IMR-90 (cell line): ENCODE data around the gene AHNAK. TPM values are rescaled to one million over a fixed set of nuclear protein-coding genes. Genes with fewer than 3 reads are reported as not detected.

Experiments
- ATAC-seq: fragments of 200-7000 bp; cut with Tn5 transposase; 2 replicates; pipeline ENCODE4 v1.9.1; 2020; ENCODE audit warnings: low read depth, mild to moderate bottlenecking, moderate library complexity
- BruUV-seq: library from RNA; stranded (reverse); fragments of 400-500 nt; replicated peaks from 2 replicates; lab custom pipeline; 2021; lab: Mats Ljungman, UMichigan
- CTCF ChIA-PET: fragments of 300-600 bp; formaldehyde crosslinking; extraction: SDS; loops from one replicate; lab custom pipeline; 2021; ENCODE audit warnings: antibody characterized with exemption; lab: Yijun Ruan, JAX
- POLR2A ChIA-PET: fragments of 300-600 bp; sonication (Branson Sonifier 250); formaldehyde crosslinking; loops from one replicate; lab custom pipeline; 2022; ENCODE audit warnings: antibody characterized with exemption; ENCODE audit not compliant: unreplicated experiment; lab: Charles Lee
- DNase-seq: peaks from one replicate; pipeline ENCODE4 v3.0.0; 2013
- H2AFZ ChIP-seq: replicated peaks from 2 replicates; pipeline ENCODE3; 2013; ENCODE audit warnings: low read length, mild to moderate bottlenecking; ENCODE audit not compliant: poor library complexity
- H2AK5ac ChIP-seq: 2 replicates; pipeline ENCODE4 v1.6.1; 2013; ENCODE audit warnings: low read depth, low read length, inconsistent platforms
- H2AK9ac ChIP-seq: replicated peaks from 2 replicates; pipeline ENCODE3; 2013; ENCODE audit warnings: mild to moderate bottlenecking, low read depth, low read length, moderate library complexity; ENCODE audit not compliant: poor library complexity
- H2BK120ac ChIP-seq: 2 replicates; pipeline ENCODE4 v1.6.1; 2013; ENCODE audit warnings: low read depth, low read length, inconsistent platforms
- H2BK15ac ChIP-seq: 3 replicates; pipeline ENCODE4 v1.6.1; 2013; ENCODE audit warnings: low read depth, low read length, inconsistent platforms
- H2BK20ac ChIP-seq: 2 replicates; pipeline ENCODE4 v1.6.1; 2013; ENCODE audit warnings: low read depth, mild to moderate bottlenecking, inconsistent platforms, low read length, moderate library complexity
- H2BK5ac ChIP-seq: 2 replicates; pipeline ENCODE4 v1.6.1; 2013; ENCODE audit warnings: mild to moderate bottlenecking, low read depth, low read length, inconsistent platforms; ENCODE audit not compliant: poor library complexity, severe bottlenecking
- H3K14ac ChIP-seq: replicated peaks from 2 replicates; pipeline ENCODE4 v1.6.1; 2013; ENCODE audit warnings: low read depth, low read length, inconsistent platforms
- H3K18ac ChIP-seq: 2 replicates; pipeline ENCODE4 v1.6.1; 2013; ENCODE audit warnings: low read depth, low read length, control low read depth
- H3K23ac ChIP-seq: 2 replicates; pipeline ENCODE4 v1.6.1; 2013; ENCODE audit warnings: low read depth, low read length, inconsistent platforms
- H3K27ac ChIP-seq: 2 replicates; pipeline ENCODE4 v1.5.1; 2013; ENCODE audit warnings: mild to moderate bottlenecking, control low read depth, low read length; ENCODE audit not compliant: insufficient read depth
- H3K27me3 ChIP-seq: 2 replicates; pipeline ENCODE4 v1.6.1; 2013; ENCODE audit warnings: low read length; ENCODE audit not compliant: control insufficient read depth, insufficient read depth
- H3K36me3 ChIP-seq: 2 replicates; pipeline ENCODE4 v1.6.1; 2013; ENCODE audit warnings: low read length, mixed read lengths; ENCODE audit not compliant: control insufficient read depth, insufficient read depth
- H3K4ac ChIP-seq: 2 replicates; pipeline ENCODE4 v1.6.1; 2013; ENCODE audit warnings: low read depth, low read length, inconsistent platforms
- H3K4me1 ChIP-seq: 2 replicates; pipeline ENCODE4 v1.6.1; 2013; ENCODE audit warnings: low read length, mixed read lengths; ENCODE audit not compliant: control insufficient read depth, insufficient read depth
- H3K4me2 ChIP-seq: 2 replicates; pipeline ENCODE4 v1.6.1; 2013; ENCODE audit warnings: low read depth, mild to moderate bottlenecking, control low read depth, low read length, moderate library complexity
- H3K4me3 ChIP-seq: 2 replicates; pipeline ENCODE4 v1.5.1; 2013; ENCODE audit warnings: low read depth, mild to moderate bottlenecking, control low read depth, low read length, moderate library complexity; ENCODE audit not compliant: insufficient read depth
- H3K56ac ChIP-seq: 2 replicates; pipeline ENCODE4 v1.6.1; 2013; ENCODE audit warnings: low read length, inconsistent platforms; ENCODE audit not compliant: insufficient read depth; ENCODE audit errors: extremely low read depth
- H3K79me1 ChIP-seq, 2 experiments: 2 replicates each; pipeline ENCODE4 v1.6.1; 2013; ENCODE audit warnings: low read length in 2 of 2, inconsistent platforms in 1 of 2, low read depth in 1 of 2
- H3K9ac ChIP-seq: 2 replicates; pipeline ENCODE4 v1.6.1; 2013; ENCODE audit warnings: low read depth, low read length, control low read depth
- H3K9me1 ChIP-seq: 2 replicates; pipeline ENCODE4 v1.6.1; 2013; ENCODE audit warnings: low read length, inconsistent platforms; ENCODE audit not compliant: insufficient read depth
- H3K9me3 ChIP-seq: 2 replicates; pipeline ENCODE4 v1.6.1; 2013; ENCODE audit warnings: low read length; ENCODE audit not compliant: control insufficient read depth, insufficient read depth
- H4K20me1 ChIP-seq: 2 replicates; pipeline ENCODE4 v1.6.1; 2013; ENCODE audit warnings: low read length, inconsistent platforms; ENCODE audit not compliant: insufficient read depth
- H4K5ac ChIP-seq: 2 replicates; pipeline ENCODE4 v1.6.1; 2013; ENCODE audit warnings: mild to moderate bottlenecking, low read depth, low read length, control low read depth
- H4K8ac ChIP-seq, 2 experiments: 2 replicates each; pipeline ENCODE4 v1.6.1; 2013; ENCODE audit warnings: low read depth in 2 of 2, low read length in 2 of 2, control low read depth in 1 of 2, inconsistent platforms in 1 of 2
- H4K91ac ChIP-seq: 2 replicates; pipeline ENCODE4 v1.6.1; 2013; ENCODE audit warnings: low read depth, low read length, inconsistent platforms; ENCODE audit not compliant: insufficient read depth
- BHLHE40 ChIP-seq: fragments of 150-350 bp; IDR thresholded peaks from 2 replicates; pipeline ENCODE4 v1.6.1; 2016; ENCODE audit warnings: mild to moderate bottlenecking, low read depth, low read length
- CEBPB ChIP-seq: IDR thresholded peaks from 2 replicates; pipeline ENCODE4 v1.6.1; 2012; ENCODE audit warnings: low read depth, low read length, improper control_type of control experiment
- CHD1 ChIP-seq: IDR thresholded peaks from 2 replicates; pipeline ENCODE4 v1.6.1; 2012; ENCODE audit warnings: low read depth, low read length, improper control_type of control experiment
- CTCF ChIP-seq: conservative IDR thresholded peaks from 2 replicates; pipeline ENCODE4 v1.5.1; 2012; ENCODE audit warnings: mild to moderate bottlenecking, low read depth, low read length, improper control_type of control experiment
- ELK1 ChIP-seq: fragments of 150-350 bp; IDR thresholded peaks from 2 replicates; pipeline ENCODE4 v1.6.1; 2016; ENCODE audit warnings: low read depth, mild to moderate bottlenecking, low read length, moderate library complexity, borderline replicate concordance
- FOS ChIP-seq: fragments of 150-350 bp; IDR thresholded peaks from 2 replicates; pipeline ENCODE4 v1.6.1; 2016; ENCODE audit warnings: low read depth, low read length
- MAFK ChIP-seq: IDR thresholded peaks from 2 replicates; pipeline ENCODE4 v1.6.1; 2012; ENCODE audit warnings: low read depth, low read length, improper control_type of control experiment
- MAZ ChIP-seq: IDR thresholded peaks from 2 replicates; pipeline ENCODE4 v1.6.1; 2012; ENCODE audit warnings: low read depth, mild to moderate bottlenecking, low read length, improper control_type of control experiment, moderate library complexity, borderline replicate concordance
- MXI1 ChIP-seq: IDR thresholded peaks from 2 replicates; pipeline ENCODE4 v1.6.1; 2012; ENCODE audit warnings: low read depth, mild to moderate bottlenecking, low read length, moderate library complexity, borderline replicate concordance
- NFE2L2 ChIP-seq: fragments of 150-350 bp; IDR thresholded peaks from 2 replicates; pipeline ENCODE4 v1.6.1; 2016; ENCODE audit warnings: low read depth, mild to moderate bottlenecking, low read length
- POLR2A ChIP-seq: IDR thresholded peaks from 2 replicates; pipeline ENCODE4 v1.6.1; 2012; ENCODE audit warnings: mild to moderate bottlenecking, low read depth, low read length
- RAD21 ChIP-seq: IDR thresholded peaks from 2 replicates; pipeline ENCODE4 v1.6.1; 2012; ENCODE audit warnings: low read length, improper control_type of control experiment
- RCOR1 ChIP-seq: IDR thresholded peaks from 2 replicates; pipeline ENCODE4 v1.6.1; 2012; ENCODE audit warnings: mild to moderate bottlenecking, low read length, improper control_type of control experiment; ENCODE audit not compliant: insufficient replicate concordance
- RFX5 ChIP-seq: IDR thresholded peaks from 2 replicates; pipeline ENCODE4 v1.8.0; 2012; ENCODE audit warnings: low read depth, mild to moderate bottlenecking, low read length, moderate library complexity
- SMC3 ChIP-seq: fragments of 150-350 bp; IDR thresholded peaks from 2 replicates; pipeline ENCODE4 v1.6.1; 2016; ENCODE audit warnings: low read depth, mild to moderate bottlenecking, antibody characterized with exemption, low read length, moderate library complexity
- USF2 ChIP-seq: fragments of 150-350 bp; IDR thresholded peaks from 2 replicates; pipeline ENCODE4 v1.6.1; 2017; ENCODE audit warnings: mild to moderate bottlenecking, antibody characterized with exemption, low read length, low read depth
- WGBS, 2 experiments: methylation state at CpG; one replicate each; pipeline versions ENCODE4 v1.1.5 to v1.1.7; 2013; ENCODE audit warnings: missing lambda C conversion rate in 2 of 2; ENCODE audit not compliant: insufficient read length in 1 of 2; ENCODE audit errors: extremely low coverage in 2 of 2; 5-methylcytosine and 5-hydroxymethylcytosine counted together
- dilution Hi-C: fragments of 300-500 bp; cut with HindIII; formaldehyde crosslinking; loops from one replicate; pipeline ENCODE4 v1.14.3; 2018; ENCODE audit warnings: low sequenced_read_pairs; ENCODE audit not compliant: unreplicated experiment
- in situ Hi-C: fragments of 300-500 bp; cut with MboI; formaldehyde crosslinking; loops from 3 replicates; pipeline ENCODE4 v1.14.3; 2019; ENCODE audit warnings: low sequenced_read_pairs, inconsistent platforms, mixed read lengths
- intact Hi-C: fragments of 100-400 bp; cut with micrococcal nuclease; formaldehyde crosslinking; loops from 2 replicates; pipeline ENCODE4 v1.10.0; 2022
- polyA plus RNA-seq, 3 experiments: library from polyadenylated mRNA; depleted of rRNA; stranded (reverse); fragments of >200 nt; gene quantifications; 2 replicates each; pipeline ENCODE4 v1.2.3, GENCODE V29; 2012; ENCODE audit warnings: low replicate concordance in 1 of 3
- total RNA-seq: library from RNA; depleted of rRNA; stranded (reverse); fragments of >200 nt; gene quantifications from 2 replicates; pipeline ENCODE4 v1.2.3, GENCODE V29; 2012

Gene AHNAK
- total and polyA plus RNA-seq, 2 of the 4 experiments (the other 2 are of a cell fraction), result 95.1 to 695 TPM

- TF ChIP-seq FOS (no peak), ELK1 (no peak), RAD21 (no peak), USF2 (no peak), CTCF (no peak), MAZ (no peak), MXI1 (no peak), BHLHE40 (no peak), NFE2L2 (no peak), CEBPB (no peak), SMC3 (no peak), POLR2A (no peak), CHD1 (no peak), MAFK (no peak), RFX5 (no peak), RCOR1 (no peak)
- WGBS, 2 experiments, result 83% methylated on average over 3 of the region's 12 CpGs; no CpG with 5 or more reads in 1 of the 2 experiments
Measured at GRCh38 chr11:62535802-62536201, 10.8 kb downstream of the AHNAK start.

More at GRCh38 chr11:62535802-62536201, 10.8 kb downstream of the AHNAK start:
- ChIA-PET CTCF (no interaction called here), POLR2A (no interaction called here)
- Histone ChIP-seq H3K9me1 (peaks cover 32% of the 10 kb centered on the region), H4K91ac (no peak overlapping the region), H4K8ac (no peak overlapping the region), H2BK5ac (no peak overlapping the region), H2AFZ (no peak overlapping the region), H3K18ac (no peak overlapping the region), H3K9me3 (no peaks in the 10 kb centered on the region), H3K4ac (no peak overlapping the region), H3K27me3 (no peaks in the 10 kb centered on the region), H3K9ac (no peak overlapping the region), H2BK20ac (no peak overlapping the region), H3K4me1 (peaks cover 33% of the 10 kb centered on the region), H4K5ac (no peak overlapping the region), H3K4me2 (no peak overlapping the region), H2AK9ac (no peak overlapping the region), H2BK120ac (no peak overlapping the region), H3K36me3 (peaks cover 63% of the 10 kb centered on the region), H3K79me1 (peaks cover 27 to 72% of the 10 kb centered on the region in 2 experiments), H3K14ac (no peak overlapping the region), H4K20me1 (peaks cover 100% of the 10 kb centered on the region), H3K56ac (no peak overlapping the region), H3K23ac (no peak overlapping the region), H2AK5ac (no peak overlapping the region), H3K27ac (no peak overlapping the region), H2BK15ac (no peak overlapping the region), H3K4me3 (no peak overlapping the region)
- no peak for ATAC-seq
- no TSS peak for BruUV-seq
- dilution Hi-C loops (no loop called here), intact Hi-C loops (no loop called here), in situ Hi-C loops (no loop called here)
- DNase-seq, result no peak
